Measurements from ENCODE around the gene ABCG2. TPM values are rescaled to one million over a fixed set of nuclear protein-coding genes. Genes with fewer than 3 reads are reported as not detected.

Gene ABCG2
- total and polyA plus RNA-seq, 2 of the 8 experiments (the other 6 are each of a cell fraction or from before 2014, with no cell fraction given): 2.4 to 4.6 TPM

DNA sequence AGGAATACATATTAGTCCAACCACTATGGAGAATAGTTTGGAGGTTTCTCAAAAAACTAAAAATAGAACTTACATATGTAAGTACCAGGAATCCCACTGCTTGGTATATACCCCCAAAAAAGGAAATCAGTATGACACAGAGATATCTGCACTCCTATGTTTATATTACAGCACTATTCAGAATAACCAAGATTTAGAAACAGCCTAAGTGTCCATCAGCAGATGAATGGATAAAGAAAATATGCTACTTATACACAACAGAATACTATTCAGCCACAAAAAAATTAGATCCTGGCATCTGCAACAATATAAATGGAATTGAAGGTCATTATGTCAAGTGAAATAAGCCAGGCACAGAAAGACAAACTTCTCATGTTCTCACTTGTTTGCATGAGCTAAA is 27.5 kb upstream of the ABCG2 start (continued):
- TF ChIP-seq, protein P1, sequence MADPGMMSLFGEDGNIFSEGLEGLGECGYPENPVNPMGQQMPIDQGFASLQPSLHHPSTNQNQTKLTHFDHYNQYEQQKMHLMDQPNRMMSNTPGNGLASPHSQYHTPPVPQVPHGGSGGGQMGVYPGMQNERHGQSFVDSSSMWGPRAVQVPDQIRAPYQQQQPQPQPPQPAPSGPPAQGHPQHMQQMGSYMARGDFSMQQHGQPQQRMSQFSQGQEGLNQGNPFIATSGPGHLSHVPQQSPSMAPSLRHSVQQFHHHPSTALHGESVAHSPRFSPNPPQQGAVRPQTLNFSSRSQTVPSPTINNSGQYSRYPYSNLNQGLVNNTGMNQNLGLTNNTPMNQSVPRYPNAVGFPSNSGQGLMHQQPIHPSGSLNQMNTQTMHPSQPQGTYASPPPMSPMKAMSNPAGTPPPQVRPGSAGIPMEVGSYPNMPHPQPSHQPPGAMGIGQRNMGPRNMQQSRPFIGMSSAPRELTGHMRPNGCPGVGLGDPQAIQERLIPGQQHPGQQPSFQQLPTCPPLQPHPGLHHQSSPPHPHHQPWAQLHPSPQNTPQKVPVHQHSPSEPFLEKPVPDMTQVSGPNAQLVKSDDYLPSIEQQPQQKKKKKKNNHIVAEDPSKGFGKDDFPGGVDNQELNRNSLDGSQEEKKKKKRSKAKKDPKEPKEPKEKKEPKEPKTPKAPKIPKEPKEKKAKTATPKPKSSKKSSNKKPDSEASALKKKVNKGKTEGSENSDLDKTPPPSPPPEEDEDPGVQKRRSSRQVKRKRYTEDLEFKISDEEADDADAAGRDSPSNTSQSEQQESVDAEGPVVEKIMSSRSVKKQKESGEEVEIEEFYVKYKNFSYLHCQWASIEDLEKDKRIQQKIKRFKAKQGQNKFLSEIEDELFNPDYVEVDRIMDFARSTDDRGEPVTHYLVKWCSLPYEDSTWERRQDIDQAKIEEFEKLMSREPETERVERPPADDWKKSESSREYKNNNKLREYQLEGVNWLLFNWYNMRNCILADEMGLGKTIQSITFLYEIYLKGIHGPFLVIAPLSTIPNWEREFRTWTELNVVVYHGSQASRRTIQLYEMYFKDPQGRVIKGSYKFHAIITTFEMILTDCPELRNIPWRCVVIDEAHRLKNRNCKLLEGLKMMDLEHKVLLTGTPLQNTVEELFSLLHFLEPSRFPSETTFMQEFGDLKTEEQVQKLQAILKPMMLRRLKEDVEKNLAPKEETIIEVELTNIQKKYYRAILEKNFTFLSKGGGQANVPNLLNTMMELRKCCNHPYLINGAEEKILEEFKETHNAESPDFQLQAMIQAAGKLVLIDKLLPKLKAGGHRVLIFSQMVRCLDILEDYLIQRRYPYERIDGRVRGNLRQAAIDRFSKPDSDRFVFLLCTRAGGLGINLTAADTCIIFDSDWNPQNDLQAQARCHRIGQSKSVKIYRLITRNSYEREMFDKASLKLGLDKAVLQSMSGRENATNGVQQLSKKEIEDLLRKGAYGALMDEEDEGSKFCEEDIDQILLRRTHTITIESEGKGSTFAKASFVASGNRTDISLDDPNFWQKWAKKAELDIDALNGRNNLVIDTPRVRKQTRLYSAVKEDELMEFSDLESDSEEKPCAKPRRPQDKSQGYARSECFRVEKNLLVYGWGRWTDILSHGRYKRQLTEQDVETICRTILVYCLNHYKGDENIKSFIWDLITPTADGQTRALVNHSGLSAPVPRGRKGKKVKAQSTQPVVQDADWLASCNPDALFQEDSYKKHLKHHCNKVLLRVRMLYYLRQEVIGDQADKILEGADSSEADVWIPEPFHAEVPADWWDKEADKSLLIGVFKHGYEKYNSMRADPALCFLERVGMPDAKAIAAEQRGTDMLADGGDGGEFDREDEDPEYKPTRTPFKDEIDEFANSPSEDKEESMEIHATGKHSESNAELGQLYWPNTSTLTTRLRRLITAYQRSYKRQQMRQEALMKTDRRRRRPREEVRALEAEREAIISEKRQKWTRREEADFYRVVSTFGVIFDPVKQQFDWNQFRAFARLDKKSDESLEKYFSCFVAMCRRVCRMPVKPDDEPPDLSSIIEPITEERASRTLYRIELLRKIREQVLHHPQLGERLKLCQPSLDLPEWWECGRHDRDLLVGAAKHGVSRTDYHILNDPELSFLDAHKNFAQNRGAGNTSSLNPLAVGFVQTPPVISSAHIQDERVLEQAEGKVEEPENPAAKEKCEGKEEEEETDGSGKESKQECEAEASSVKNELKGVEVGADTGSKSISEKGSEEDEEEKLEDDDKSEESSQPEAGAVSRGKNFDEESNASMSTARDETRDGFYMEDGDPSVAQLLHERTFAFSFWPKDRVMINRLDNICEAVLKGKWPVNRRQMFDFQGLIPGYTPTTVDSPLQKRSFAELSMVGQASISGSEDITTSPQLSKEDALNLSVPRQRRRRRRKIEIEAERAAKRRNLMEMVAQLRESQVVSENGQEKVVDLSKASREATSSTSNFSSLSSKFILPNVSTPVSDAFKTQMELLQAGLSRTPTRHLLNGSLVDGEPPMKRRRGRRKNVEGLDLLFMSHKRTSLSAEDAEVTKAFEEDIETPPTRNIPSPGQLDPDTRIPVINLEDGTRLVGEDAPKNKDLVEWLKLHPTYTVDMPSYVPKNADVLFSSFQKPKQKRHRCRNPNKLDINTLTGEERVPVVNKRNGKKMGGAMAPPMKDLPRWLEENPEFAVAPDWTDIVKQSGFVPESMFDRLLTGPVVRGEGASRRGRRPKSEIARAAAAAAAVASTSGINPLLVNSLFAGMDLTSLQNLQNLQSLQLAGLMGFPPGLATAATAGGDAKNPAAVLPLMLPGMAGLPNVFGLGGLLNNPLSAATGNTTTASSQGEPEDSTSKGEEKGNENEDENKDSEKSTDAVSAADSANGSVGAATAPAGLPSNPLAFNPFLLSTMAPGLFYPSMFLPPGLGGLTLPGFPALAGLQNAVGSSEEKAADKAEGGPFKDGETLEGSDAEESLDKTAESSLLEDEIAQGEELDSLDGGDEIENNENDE (IDR thresholded peaks at IDR 0.05; ENCODE audit: insufficient replicate concordance, low read length): no peak
- TF ChIP-seq POLR2AphosphoS5 (IDR thresholded peaks at IDR 0.05; ENCODE audit: low read depth, low read length): no peak
- TF ChIP-seq CHD2 (IDR thresholded peaks at IDR 0.05; ENCODE audit: low read length): no peak
- no peak for TF ChIP-seq SIN3A (conservative IDR thresholded peaks at IDR 0.05 in 1 of 2, IDR thresholded peaks at IDR 0.05 in 1 of 2; ENCODE audit: low read depth in 1 of 2, low read length in 2 of 2)
